Testis (tissue), 2 donors: ENCODE data around the gene NINL.

Source experiments
- POLR2A ChIP-seq: fragments of 450-650 bp; IDR thresholded peaks from one replicate; pipeline ENCODE4 v1.6.1; 2017; ENCODE audit warnings: antibody characterized with exemption, mild to moderate bottlenecking, moderate library complexity
- TF ChIP-seq, protein P1 (sequence below), 3 experiments: fragments of 450-650 bp in 2 of 3; fragments of 200-600 bp in 1 of 3; sonication (generic) in 1 of 3; IDR thresholded peaks; one replicate each; pipeline ENCODE4 v1.5.1; 2016 to 2019; ENCODE audit warnings: antibody characterized with exemption in 3 of 3, mild to moderate bottlenecking in 2 of 3, moderate library complexity in 1 of 3

DNA sequence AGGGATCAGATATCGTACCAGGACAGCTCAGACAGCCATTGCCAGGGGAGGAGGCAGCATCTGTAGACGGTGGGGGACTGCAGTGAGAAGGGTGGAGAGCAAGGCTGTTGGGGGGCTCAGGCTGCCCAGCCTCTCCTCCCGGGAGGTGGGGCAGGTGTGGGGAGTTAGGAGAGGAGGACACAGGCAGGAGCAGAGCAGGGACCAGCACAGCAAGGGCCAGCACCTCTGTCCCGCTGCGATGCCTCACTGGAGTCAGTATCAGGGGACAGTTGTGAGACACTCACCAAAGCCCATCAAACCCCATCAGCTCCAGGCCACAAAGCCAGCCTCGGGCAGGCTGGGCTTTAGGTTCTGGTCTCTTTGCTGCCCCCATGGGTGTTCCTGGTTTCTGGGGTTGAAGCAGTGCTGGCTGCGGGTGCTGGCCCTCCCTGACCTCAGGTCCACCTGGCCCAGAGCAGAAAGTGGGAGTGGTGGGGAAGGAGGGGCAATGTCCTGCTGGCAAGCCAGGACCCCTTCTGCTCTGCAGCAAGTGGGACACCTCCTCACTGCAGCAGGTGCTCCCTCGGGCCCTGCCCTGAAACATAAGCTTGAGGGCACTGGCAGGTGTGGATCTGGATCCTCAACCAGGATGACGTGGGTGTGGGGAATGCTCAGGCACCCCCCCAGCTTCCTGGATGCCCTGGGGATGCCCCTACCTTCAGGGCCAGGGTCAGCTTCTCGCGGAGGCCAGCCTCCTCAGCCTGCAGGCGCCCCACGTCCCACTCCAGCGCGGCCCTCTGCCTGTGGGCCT lies 94.5 kb downstream of the NINL start:
- TF ChIP-seq, protein P1, sequence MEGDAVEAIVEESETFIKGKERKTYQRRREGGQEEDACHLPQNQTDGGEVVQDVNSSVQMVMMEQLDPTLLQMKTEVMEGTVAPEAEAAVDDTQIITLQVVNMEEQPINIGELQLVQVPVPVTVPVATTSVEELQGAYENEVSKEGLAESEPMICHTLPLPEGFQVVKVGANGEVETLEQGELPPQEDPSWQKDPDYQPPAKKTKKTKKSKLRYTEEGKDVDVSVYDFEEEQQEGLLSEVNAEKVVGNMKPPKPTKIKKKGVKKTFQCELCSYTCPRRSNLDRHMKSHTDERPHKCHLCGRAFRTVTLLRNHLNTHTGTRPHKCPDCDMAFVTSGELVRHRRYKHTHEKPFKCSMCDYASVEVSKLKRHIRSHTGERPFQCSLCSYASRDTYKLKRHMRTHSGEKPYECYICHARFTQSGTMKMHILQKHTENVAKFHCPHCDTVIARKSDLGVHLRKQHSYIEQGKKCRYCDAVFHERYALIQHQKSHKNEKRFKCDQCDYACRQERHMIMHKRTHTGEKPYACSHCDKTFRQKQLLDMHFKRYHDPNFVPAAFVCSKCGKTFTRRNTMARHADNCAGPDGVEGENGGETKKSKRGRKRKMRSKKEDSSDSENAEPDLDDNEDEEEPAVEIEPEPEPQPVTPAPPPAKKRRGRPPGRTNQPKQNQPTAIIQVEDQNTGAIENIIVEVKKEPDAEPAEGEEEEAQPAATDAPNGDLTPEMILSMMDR (IDR thresholded peaks at IDR 0.05): no peak
- TF ChIP-seq POLR2A: no peak
